Adrenal gland (tissue), 5 donors: ENCODE measurements around the gene MAP2K7.

Source experiments
- POLR2A ChIP-seq, 2 donors: fragments of 450-650 bp; IDR thresholded peaks; one replicate each; pipeline ENCODE4 v1.6.1; 2017; ENCODE audit warnings: antibody characterized with exemption in 2 of 2, mild to moderate bottlenecking in 2 of 2, moderate library complexity in 1 of 2
- TF ChIP-seq, protein P1 (sequence below), 6 experiments: fragments of 450-650 bp in 4 of 6; fragments of 200-600 bp in 2 of 6; sonication (generic) in 1 of 6; IDR thresholded peaks; 1 replicate in 5 of 6; 2 replicates in 1 of 6; pipeline versions ENCODE4 v1.5.1 to v1.8.0; 2016 to 2021; ENCODE audit warnings: antibody characterized with exemption in 6 of 6, mild to moderate bottlenecking in 2 of 6, moderate library complexity in 1 of 6
- donor health status: DM: no; HTN: no; CAD: no.

- TF ChIP-seq, protein P1, sequence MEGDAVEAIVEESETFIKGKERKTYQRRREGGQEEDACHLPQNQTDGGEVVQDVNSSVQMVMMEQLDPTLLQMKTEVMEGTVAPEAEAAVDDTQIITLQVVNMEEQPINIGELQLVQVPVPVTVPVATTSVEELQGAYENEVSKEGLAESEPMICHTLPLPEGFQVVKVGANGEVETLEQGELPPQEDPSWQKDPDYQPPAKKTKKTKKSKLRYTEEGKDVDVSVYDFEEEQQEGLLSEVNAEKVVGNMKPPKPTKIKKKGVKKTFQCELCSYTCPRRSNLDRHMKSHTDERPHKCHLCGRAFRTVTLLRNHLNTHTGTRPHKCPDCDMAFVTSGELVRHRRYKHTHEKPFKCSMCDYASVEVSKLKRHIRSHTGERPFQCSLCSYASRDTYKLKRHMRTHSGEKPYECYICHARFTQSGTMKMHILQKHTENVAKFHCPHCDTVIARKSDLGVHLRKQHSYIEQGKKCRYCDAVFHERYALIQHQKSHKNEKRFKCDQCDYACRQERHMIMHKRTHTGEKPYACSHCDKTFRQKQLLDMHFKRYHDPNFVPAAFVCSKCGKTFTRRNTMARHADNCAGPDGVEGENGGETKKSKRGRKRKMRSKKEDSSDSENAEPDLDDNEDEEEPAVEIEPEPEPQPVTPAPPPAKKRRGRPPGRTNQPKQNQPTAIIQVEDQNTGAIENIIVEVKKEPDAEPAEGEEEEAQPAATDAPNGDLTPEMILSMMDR (IDR thresholded peaks at IDR 0.05) = no peak
- no peak for TF ChIP-seq POLR2A (IDR thresholded peaks at IDR 0.05)
These were observed 42.7 kb upstream of the MAP2K7 start for GRCh38 chr19:7860714-7861618.
